C4-2B (cell line): ENCODE measurements around the gene ROR2.

ENCODE experiments used
- H3K27ac ChIP-seq: fragments of 450-650 bp; 2 replicates; pipeline ENCODE4 v1.5.1; 2017
- CTCF ChIP-seq: fragments of 450-650 bp; conservative IDR thresholded peaks from 2 replicates; pipeline ENCODE4 v1.5.1; 2017; ENCODE audit warnings: mild to moderate bottlenecking
- ZFX ChIP-seq: fragments of 450-650 bp; IDR thresholded peaks from 2 replicates; pipeline ENCODE4 v1.6.1; 2017

The ROR2 gene

DNA sequence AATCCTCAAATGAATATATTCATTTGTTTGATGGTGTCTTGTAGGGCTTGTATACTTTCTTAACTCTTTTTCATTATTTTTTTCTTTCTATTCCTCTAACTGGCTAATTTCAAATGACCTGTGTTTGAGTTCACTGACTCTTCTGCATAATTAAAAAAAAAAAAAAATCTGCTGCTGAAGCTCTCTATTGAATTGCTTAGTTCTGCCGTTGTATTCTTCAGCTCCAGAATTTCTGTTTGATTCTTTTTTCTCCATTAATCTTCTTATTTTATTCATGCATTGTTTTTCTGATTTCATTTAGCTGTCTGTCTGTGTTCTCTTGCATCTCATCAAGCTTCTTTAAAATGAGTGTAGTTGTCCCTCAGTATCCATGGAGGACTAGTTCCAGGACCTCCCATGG is 244.6 kb downstream of the ROR2 start:
- TF ChIP-seq CTCF: no peak
- TF ChIP-seq ZFX: no peak
- no peak overlapping the region for H3K27ac ChIP-seq

GRCh38 chr9:91700475-91700874 is 249.6 kb downstream of the ROR2 start:
- TF ChIP-seq ZFX (no peak), CTCF (no peak)
- H3K27ac ChIP-seq: no peak overlapping the region

DNA sequence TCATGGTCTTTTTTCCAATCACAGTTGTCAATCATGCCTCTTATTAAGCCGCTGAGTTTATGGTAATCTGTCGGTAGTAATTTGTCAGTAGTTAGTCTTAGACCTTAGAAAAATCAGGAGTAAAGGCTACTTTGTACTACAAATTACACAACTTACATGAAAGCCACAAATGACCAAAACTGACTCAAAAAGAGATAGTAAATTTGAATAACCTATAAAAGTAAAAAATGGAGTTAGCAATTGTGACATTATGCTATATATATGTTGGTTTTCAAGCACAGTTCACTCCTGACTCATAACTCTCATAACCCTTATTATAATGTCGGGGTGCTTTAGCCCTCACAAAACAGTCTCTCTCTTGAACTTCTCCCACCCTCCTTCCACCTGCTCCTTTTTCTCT is 251.8 kb downstream of the ROR2 start:
- no peak overlapping the region for H3K27ac ChIP-seq
- TF ChIP-seq CTCF (no peak), ZFX (no peak)

DNA sequence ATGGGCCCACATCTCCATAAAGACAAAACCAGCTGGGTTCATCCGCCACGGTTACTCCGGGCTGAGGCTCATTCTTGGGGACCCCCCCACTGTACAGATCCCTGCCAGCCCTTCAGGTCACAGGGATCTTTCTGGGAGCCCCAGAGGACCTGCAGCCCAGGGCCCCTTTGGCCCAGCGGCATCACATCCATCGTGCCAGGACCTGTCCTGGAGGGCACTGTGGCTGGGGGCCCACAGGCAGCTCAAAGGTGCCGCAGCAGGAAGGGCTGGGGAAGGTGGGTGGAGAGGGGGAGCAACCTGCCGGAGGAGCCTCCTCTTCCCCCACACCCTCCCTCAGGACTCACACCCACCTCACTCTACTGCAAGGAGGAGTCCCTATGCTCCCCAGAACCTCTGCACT is 252.8 kb downstream of the ROR2 start:
- H3K27ac ChIP-seq: no peak overlapping the region
- no peak for TF ChIP-seq CTCF
- TF ChIP-seq ZFX: no peak

DNA sequence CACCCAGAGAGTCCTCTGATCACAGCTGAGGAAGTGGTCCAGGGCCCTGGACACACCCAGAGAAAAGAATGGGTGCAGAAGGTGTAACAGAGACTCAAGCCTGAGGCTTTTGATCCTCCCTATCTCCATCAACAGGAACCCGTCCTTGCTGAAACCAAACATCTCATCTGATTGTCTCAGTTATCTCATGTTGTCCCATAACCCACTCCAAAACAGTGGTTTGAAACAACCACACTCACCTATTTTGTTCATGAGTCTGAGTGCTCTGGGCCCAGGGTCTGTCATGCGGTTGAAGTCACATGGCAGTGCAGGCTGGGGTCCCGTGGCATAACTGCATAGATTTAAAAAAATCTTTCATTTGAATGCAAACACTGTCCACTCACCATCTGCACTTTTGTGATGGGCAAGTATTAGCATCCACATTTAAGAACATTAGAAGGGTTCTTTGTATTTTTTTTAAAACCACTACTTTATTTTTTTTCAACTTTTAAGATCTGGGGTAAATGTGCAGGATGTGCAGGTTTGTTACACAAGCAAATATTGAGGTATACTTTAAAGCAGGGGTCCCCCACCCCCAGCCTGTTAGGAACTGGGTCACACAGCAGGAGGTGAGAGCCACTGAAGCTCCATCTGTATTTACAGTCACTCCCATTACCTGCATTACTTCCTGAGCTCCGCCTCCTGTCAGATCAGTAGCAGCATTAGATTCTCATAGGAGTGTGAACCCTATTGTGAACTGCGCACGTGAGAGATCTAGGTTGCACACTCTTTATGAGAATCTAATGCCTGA is 255.8 kb downstream of the ROR2 start:
- TF ChIP-seq ZFX: no peak
- TF ChIP-seq CTCF: no peak
- no peak overlapping the region for H3K27ac ChIP-seq

DNA sequence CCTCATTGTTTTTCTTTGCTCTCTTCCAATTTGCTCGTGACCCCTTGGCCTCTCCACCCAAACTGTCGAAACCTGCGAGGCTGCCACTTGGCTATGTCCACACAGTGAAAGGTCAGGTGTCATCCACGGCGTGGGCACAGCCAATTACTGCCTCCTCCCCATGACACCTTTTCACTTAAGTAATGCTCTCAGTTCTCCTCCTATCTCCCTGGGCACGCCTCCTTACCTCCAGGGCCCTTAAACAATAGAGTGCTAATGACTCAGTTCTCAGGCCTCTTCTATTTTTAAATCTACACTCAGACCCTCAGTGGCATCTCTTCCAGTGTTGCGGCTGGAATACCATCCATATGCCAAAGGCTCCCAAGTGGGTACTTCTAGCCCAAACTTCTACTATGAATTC is 256.8 kb downstream of the ROR2 start:
- TF ChIP-seq CTCF: no peak
- no peak for TF ChIP-seq ZFX
- no peak overlapping the region for H3K27ac ChIP-seq

DNA sequence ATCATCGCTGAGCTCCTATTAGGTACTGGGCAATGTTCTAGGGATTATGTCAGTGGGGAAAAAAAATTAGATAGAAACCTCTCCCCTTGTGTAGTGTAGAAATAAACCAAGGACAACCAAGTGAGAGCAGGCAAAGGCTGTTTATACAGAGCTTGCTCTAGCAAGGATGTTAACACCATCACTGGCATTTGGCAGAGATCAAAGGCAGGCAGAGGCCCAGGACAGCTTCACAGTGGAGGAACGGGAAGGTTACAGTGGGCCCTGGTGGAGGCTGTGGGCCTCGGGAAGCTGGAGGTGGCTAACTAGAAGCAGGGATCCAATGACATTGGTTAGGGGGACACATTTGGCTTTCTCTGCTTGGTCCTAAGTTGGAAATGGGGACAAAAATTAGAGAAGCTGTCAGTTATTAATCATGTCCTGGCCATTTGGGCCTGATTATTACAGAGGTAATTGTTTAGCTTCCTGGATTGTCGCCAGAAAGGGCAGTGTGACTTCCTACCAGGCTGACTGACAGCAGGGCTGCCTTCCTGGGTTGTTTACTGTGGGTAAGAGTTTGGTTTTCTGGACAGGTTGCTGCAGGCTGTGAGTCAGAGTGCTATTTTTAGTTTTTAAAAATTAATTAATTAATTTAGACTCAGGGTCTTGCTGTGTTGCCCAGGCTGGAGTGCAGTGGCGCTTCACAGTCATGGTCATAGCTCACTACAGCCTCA is 259.3 kb downstream of the ROR2 start:
- TF ChIP-seq ZFX: no peak
- no peak for TF ChIP-seq CTCF
- H3K27ac ChIP-seq: no peak overlapping the region
